NCI-H526 treated with DMSO at 0.1 percent for 48 hours (cell line): ENCODE data around the gene RSRC1.
A peak's percentile ranks its signal among the peaks of the same experiment; 100 is the strongest.

Experiments used
- DNase-seq: peaks from one replicate; lab custom pipeline; 2025; lab: John Stamatoyannopoulos, UW

Gene RSRC1

DNA sequence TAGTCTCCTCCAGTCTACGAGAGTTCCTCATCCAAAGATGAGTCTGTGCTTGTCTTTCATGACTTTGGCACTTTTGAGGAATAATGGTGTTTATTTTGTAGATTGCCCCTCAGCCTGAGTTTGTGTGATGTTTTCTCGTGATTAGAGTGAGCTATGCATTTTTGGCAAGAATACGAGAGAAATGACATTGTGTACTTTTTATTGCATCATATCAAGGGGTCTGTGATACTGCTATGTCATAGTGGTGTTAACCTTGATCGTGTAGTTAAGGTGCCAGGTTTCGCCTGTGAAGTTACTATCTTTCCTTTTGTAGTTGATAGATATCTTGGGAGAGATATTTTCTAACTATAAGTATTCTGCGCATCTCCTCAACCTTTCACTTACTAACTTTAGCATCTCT is 18.9 kb downstream of the RSRC1 start:
- DNase-seq: no peak

DNA sequence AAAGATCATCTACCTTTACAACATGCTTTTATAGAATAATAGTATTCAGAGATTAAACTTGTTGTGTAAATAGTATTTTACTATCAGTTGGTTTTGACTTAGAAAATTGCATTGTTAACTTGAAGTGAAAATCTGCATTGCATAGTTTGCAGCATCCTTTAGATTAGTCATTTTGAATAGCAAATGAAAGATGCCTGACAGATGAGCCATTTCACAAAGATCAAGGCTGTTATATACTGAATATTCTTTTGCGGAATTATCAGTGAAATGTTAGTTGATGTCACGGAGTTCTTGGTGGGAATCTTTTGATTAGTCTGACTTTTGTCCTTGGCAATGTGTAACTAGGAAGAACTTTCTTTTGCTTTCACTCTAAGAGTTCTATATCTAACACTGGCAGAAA is 24.5 kb downstream of the RSRC1 start:
- DNase-seq: no peak

DNA sequence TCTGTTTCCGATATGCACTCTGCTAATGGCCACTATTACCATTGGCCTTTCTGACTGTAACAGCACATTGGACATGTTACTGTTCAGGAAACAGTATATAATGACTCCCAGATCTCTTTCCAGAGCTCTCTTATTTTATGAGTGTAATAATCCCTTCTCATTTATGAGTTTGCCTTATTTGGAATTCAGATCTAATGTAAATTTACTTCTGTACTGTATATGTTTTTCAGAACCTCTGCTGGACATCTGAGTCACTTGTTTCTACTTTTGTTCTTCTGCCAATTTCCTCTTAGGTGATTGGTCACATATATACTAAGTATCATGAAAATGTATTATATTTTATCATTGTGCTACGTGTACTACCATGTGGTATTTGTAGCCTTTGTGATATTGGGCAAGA is 30.5 kb downstream of the RSRC1 start:
- DNase-seq: no peak

DNA sequence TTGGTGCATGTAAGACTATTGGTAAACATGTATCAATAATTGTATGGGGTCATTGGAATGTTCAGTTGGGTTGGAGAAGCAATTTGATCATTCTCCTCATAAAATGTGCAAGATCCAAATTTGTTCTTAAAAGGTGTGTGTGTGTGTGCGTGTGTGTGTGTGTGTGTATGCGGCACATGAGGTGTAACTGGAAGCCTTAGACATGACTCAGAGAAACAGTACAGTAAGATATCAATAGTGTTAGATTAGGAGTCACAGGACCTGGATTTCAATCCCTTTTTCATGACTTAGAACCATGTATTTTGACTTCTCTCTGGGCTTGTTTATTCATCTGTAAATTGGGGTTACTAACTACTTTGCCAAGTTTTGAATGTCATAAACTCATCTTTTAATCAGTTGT is 38.3 kb downstream of the RSRC1 start:
- DNase-seq: no peak

DNA sequence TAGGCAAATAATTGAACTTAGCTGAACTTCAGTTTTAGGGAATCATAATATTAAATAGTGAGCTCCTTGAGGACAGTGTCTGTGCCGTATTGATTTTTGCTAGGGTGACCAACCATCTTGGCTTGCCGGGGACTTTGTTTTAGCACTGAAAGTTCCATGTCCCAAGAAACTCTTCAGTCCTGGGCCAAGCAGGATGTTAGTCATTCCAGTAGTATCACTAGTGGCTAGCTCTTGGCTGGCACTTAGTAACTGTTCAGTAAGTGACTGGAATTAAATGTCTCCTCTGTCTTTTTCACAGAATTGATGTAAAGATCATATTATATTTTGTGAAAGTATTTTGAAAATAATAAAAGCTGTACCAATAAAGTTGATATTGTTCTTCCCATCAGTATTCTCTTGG is 42.3 kb downstream of the RSRC1 start:
- no peak for DNase-seq

DNA sequence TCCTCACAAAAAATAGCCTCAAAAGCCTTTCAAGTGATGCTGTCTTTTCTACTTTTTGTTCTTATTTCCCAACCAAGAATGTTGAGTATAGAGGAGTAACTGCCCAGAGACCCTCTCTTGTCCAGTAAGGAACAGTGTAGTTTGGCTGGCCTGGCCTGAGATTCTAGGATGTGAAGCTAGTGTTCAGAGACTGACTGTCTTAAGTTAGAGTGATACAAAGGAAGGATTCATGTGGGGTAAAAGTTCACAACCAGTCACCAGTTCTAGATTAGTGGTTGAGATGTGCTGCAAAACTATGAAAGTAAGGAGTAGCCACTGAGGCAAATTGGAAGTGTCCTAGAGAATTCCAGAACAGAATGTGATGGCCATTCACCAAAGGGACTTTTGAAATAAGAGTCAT is 49.1 kb downstream of the RSRC1 start:
- no peak for DNase-seq

DNA sequence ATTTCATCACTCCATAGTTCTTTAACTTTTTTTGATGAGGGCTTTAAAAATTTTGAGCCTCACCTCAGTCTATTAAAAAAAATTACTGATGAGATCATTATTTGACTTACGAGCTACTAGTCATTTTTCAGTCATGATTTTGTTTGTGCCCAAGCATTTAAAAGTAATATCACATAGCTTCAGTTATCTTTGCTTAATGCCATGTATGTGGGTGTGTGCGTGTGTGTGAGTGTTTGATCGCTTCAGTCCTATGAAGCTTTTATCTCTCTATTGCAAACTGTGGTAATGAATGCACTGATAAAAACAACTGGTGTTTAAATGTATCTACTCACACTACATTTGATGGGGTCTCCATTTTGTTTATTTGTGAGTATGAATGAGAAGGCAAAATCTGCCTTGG is 49.8 kb downstream of the RSRC1 start:
- DNase-seq: no peak

DNA sequence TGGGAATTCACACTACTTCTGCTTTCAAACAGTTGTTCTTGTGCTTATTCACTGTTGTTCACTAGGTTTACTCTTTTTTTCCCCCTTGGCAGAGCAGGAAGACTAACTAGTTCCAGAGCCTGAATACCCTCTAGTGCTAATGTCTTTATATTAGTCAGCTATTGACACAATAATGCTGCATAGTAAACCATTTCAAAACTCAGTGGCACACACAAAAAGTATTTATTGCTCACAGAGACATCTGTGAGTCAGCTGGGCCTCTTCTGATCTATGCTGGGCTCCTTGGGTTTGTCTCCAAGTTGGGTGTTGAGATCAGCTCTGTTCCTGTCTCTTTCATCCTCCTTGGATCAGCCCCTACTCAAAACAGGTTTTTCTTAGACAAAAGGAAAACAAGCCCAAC is 51.1 kb downstream of the RSRC1 start:
- DNase-seq: no peak

DNA sequence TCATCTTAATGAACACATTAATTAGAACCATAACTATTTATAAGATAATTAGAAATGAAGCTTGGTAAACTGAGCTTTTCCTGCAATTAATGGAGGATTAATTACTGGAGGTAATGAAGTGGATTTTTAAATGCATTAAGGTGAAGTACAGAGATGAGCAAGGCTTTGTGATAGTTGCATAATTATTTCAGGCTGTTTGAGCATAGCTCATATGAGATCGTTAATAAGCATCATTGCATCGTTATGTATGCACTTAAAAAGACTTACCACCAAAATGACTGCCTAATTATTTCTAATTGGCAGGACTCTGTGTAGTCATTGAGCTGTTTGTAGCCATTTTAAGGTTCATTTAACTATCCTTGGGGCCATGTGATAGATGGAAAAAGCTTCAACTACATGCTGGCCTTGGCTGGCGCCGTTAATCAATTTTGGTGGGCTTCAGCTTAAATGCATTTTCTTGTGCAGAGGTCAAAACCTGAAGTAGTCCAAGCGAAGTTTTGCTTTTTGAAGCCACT is 55.3 kb downstream of the RSRC1 start:
- DNase-seq: no peak

DNA sequence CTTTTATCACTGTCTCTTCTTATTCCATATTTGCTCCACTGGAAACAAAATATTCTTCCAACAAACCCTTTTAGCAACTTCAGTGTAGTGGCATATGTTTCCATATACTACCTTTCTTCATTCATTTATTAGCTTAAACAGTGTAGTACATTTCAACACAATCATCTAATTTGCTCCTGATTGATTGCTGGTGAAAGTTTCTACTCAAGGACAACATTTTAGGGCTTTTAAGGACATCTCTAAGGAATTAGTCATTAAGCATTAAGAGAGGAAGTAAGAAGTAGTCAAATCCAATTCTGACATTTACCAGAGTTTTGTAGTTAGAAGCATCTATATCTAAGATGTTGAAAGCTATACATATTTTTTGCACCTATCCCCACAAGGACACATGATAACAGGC is 55.8 kb downstream of the RSRC1 start:
- no peak for DNase-seq

DNA sequence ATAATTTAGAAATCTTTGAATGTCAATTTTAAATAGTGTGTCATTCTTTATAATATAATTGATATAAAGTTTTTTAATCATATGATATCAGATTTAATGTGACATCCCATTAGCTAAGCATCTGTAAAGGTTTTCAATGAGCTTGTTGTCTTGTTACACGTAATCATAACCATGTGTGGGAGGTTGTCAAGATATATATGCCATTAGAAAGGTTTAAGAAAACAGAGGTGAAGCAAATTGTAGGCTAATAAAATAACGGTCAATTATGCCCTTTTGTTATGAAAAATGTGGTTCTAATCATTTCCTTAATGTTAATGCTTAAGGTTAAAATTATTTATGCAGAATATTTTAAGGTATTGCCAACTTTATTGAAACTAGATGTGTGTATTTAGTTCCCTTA is 56.3 kb downstream of the RSRC1 start:
- no peak for DNase-seq

DNA sequence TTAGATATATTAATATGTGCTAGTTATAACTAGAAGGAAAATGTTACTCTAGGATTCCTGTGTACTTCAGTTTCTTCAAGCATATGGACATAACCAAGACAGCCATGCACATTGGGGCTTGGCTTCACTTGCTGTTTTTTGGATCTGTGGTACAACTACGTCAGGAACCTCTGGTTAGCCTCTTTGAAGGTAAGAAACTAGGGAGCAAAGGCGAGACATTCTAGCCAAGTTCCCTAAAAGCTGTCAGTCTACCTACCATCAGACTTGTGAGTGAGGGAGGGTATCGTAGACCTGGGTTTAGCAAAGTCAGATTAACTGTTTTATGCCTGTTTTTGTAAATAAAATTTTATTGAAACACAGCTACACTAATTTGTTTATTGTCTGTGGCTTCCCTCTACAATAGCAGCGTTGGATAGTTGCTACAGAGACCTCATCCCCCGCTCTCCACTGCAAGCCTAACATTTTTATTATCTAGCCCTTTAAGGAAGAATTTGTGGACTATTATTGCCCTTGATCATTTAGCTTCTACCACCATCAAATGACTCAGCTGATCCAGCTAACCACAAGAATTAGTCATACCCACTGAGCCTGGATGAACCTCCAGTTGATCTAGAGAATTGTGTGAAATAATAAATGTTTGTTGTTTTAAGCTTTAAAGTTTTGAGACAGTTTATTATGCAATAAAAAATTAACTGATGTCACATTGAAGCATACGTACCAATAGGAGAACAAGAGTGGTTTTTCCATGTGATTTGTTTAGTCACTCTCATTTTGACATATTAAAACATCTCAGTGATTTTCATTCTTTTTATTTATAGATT is 58.1 kb downstream of the RSRC1 start:
- DNase-seq: no peak

DNA sequence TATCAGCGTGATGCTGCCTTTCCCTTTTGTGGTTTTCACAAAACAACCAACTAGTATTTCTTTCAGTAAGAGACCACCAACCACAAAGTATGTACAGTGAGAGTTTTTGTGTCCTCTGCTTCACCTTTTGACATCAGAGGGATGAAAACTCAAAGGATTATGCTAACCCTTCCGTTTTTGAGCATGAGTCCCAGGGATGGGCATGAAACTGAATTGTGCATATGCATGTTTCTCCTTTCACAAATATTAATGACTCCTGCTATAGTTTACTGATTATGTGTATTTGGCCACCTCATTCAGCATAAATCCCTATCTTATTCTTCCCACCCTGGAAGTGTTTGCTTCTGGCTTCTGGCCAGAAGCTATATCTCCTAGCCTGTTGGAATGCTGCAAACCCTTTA is 59.2 kb downstream of the RSRC1 start:
- DNase-seq: no peak

DNA sequence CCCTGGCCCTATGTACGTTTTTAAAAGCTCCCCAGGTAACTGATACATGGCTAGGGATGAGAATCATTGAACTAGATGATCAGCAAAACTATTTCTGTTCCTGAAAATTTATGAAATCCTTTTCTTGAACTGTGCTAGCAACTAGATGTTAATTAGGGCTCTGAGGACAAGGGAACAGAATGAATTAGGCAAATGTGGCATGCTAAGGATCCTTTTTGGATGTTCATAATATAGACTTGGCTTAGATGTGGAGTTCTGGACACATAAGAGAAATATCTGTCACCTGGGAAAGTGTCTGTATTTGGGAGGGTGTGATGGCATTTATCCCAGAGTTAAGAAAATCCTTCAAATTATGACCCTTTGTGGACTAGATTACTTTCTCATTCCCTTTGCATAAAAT is 71.2 kb downstream of the RSRC1 start:
- no peak for DNase-seq

DNA sequence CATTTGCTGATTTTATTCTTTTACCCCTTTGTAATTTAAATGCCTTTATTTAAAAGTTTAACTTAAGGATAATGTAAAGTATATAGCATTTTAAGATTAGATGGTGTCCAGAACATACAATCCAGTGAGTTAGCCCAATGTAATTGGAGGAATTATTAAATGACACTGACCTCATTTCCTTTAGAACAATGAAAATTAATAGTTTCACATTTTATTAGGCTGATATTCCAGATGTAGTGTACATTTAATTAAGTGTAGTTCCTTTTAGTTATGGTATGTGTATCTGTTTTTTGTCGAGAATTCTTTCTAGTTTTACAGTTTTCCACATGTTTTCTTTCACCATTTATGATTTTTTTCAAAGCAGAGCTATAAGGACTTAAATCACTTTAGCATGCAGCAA is 75.8 kb downstream of the RSRC1 start:
- no peak for DNase-seq

DNA sequence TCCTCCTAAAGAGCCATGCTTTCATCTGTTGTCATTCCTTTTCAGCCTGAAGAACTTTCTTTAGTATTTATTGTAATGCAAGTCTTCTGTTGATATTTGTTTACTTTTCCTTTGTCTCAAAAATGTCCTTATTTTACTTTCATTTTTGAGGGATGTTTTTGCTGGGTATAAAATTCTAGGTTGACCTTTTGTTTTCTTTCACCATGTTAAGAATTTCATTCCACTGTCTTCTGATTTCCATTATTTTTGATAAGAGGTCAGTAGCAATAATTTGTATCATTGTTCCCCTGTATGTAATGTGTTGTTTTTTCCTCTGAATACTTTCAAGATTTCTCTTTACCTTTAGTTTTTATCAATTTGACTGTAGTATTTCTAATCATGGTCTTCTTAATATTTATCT is 91.1 kb downstream of the RSRC1 start:
- DNase-seq: no peak

DNA sequence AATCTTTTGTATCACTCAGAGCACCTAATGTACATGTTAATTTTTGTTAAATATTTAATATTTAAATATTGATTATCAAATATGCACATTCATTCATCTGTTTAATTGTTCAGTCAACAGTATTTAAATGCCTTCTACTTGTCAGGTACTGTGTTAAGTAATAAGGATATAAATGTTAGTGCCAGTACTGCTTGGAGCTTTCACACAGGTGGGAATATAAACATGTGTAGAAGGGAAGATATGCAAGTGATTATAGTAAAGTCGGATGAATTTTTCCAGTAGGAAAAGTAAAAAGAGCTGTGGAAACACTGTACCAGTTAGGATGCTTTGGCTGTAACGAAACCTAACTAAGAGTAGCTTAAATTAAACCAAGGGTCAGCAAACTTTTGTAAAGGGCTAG is 95.4 kb downstream of the RSRC1 start:
- DNase-seq: no peak

DNA sequence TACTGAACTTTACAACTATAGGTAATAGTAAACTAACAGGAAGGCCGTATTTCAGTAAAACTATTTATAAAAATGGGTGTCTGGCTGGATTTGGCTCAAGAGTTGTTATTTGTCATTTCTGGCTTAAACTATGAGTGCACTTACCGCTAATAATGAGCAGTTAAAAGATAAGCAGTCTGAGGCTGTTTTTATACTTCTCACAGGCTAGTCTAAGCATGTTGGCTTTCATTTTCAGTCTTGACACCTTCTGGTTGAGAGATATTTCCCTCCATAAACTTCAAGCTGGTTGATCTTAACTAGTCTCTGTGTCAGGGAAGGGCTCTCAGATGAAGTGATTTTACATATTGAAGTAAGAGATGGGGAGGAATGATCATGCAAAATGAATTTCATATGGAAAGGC is 96.1 kb downstream of the RSRC1 start:
- no peak for DNase-seq

DNA sequence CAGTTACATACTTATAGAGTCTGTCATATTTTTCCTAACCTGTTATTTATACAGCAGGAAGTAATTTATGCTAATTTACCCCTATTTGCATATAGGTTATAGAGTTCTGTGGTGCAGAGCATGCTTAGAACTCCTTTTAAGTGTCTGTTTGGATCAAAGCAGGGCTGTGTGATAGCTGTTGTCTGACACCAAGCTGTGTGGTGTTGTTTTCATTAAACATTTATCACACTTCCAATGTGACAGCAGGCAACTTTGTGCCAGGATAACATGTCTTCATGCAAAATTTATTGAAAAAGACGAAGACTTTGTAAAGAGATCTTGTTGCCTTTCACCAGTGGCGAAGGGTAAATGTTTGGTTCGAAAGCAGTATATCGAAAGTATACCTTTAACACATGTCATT is 100.2 kb downstream of the RSRC1 start:
- DNase-seq: peak; percentile 39

DNA sequence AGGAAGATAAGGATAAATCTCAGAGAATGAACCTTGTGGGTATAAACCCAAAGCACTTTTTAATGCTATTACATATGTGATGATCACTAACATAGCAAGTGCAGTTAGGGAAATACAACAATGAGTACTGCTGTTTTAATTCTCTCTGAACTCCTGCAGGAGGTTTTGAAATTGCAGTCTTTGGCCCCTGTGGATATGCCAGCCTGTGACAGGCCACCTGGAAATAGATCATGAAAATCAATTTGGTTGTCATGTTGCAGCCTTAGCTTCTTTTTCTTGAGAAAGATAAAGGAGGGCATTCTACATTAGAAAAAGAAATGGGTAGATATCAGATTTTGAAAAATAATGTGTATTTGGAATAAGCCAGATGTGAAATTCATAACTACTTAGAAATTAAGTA is 103.6 kb downstream of the RSRC1 start:
- no peak for DNase-seq

DNA sequence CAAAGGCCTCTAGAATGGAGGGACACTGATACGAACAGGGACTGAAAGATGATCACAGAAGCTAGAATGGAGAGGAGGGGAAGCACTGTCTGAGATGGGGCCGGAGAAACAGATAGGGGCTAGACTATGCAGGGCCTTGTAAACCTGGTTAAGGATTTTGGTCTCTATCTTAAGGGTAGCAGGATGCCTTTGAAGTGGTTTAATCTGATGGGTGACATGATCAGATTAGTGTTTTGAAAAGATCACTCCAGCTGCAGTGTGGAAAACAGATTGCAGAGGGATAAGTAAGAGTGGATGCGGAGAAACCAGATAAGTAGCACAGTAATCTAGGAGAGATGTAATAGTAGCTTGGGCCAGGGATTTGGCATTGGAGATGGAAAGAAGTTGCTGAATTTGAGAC is 108.1 kb downstream of the RSRC1 start:
- no peak for DNase-seq

DNA sequence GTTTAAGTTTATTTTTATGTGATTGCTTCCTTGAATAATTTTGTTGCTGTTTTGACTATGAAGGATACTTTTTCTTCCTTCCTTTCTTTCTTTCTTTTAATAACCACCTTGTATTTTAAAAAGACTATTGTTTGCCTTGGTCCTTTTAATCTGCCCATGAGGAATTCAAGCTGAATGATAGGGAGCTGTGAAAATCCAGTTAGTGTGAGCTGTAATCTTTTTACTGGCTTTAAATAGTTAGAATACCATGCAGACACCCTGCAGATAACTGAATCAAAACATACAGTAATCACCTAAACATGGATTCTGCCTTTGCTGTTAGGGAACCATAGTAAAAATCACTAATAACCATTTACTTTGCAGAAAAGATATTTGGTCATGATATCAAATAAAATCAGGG is 110.7 kb downstream of the RSRC1 start:
- no peak for DNase-seq

DNA sequence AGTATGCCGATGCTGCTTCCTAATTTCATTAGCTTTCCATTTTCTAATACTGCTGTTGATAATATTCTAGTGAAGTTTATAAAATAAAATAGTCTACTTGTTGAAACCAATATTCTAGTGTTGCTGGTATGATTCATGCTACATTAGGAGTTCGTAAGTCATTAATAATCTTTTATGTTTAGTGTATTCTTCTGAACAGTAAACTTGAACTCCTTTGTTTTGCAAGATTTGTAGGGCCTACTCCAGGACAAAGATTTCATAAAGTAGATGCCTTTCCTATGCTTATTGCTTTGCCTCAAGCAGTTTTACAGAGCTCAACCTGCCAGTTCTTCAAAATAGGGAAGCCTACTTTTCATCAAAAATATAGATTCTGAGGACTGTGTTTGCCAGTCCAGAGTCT is 111.5 kb downstream of the RSRC1 start:
- DNase-seq: no peak

DNA sequence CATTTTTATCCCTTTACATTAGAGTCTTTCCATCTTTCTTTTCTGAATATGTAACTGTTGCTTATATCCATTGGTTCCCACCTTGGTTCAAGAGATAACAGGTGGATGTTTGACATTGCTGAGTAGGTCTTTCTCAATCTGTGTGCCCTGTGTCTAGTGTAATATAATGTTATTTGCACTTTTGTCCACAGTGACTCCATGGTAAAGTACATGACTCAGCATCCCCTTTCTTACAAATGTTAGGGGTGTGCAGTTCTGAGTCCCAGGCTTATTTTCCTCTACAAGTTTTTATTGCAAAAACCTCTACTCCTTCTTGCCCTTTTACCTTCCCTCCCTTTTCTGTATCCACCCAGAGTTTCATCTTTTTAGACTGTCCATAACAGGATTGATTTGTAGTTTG is 116.5 kb downstream of the RSRC1 start:
- no peak for DNase-seq
